ENCODE measurements around the gene PSEN2. TPM values are rescaled to one million over a fixed set of nuclear protein-coding genes. Genes with fewer than 3 reads are reported as not detected.

Gene PSEN2
- total RNA-seq, 1 experiment from 2014 or later: 37.5 TPM

DNA sequence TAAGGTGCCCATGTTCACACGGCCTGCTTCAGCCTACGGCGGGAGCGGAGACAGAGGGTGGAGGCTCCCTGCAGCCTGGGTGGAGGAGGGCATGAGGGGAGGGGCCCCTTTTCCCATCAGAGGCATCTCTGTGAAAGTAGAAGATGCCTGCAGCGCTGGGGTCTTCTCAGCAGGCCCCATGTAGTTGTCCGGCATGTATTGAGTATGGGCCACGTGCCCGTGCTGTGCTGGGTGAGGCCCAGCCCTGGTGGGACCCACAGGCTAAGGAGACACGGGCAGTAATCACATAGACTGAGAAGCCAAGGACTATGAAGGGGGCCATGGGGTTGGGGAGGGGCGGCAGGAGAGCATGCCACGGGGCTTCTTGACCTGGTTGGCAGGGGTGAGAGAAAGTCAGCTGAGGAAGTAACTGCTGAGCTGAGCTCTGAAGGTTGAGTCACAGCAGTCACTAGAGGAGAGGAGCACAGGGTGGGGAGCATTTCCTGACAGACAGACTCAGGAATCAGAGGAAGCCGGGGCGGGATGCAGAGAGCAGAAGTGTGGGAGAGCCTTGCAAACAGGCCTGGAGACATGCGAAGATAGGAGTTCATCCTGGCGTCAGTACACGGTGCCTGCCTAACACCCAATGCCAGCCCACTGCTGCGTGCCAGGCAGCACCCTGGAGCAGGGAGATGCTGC, 21.6 kb downstream of the PSEN2 start:
- no peak for DNase-seq
- no TSS peak for BruUV-seq (replicated peaks)
- Mint-ChIP-seq H3K27me3 (ENCODE audit: insufficient read depth, unreplicated experiment) (no peaks in the 10 kb centered on the region), H3K9me3 (ENCODE audit: unreplicated experiment) (no peaks in the 10 kb centered on the region), H3K36me3 (ENCODE audit: insufficient read depth, unreplicated experiment) (no peaks in the 10 kb centered on the region), H3K27ac (ENCODE audit: unreplicated experiment) (no peak overlapping the region), H3K4me1 (ENCODE audit: low read depth, unreplicated experiment) (no peaks in the 10 kb centered on the region), H3K4me3 (ENCODE audit: unreplicated experiment) (no peak overlapping the region)
- no peaks in the 10 kb centered on the region; the same call in 1 of the 2 replicates for H3K36me3 ChIP-seq (ENCODE audit: control insufficient read depth, insufficient read depth, low read length)
- no peaks in the 10 kb centered on the region for H3K27me3 ChIP-seq (replicated peaks; ENCODE audit: control insufficient read depth, insufficient read depth, low read length)
- ChIA-PET CTCF (no interaction called here), POLR2A (no interaction called here)
- H3K4me1 ChIP-seq: no peaks in the 10 kb centered on the region
- H3K4me3 ChIP-seq (ENCODE audit: low read depth, low read length): no peak overlapping the region
- TF ChIP-seq, protein P1, sequence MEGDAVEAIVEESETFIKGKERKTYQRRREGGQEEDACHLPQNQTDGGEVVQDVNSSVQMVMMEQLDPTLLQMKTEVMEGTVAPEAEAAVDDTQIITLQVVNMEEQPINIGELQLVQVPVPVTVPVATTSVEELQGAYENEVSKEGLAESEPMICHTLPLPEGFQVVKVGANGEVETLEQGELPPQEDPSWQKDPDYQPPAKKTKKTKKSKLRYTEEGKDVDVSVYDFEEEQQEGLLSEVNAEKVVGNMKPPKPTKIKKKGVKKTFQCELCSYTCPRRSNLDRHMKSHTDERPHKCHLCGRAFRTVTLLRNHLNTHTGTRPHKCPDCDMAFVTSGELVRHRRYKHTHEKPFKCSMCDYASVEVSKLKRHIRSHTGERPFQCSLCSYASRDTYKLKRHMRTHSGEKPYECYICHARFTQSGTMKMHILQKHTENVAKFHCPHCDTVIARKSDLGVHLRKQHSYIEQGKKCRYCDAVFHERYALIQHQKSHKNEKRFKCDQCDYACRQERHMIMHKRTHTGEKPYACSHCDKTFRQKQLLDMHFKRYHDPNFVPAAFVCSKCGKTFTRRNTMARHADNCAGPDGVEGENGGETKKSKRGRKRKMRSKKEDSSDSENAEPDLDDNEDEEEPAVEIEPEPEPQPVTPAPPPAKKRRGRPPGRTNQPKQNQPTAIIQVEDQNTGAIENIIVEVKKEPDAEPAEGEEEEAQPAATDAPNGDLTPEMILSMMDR (IDR thresholded peaks at IDR 0.05; ENCODE audit: insufficient read depth in 1 of 2, low read depth in 1 of 2, low read length in 1 of 2, severe bottlenecking in 1 of 2, unreplicated experiment in 1 of 2): no peak
- H3K9me3 ChIP-seq: no peaks in the 10 kb centered on the region
- intact Hi-C loops (cut with micrococcal nuclease; ENCODE audit: unreplicated experiment): no loop called here

DNA sequence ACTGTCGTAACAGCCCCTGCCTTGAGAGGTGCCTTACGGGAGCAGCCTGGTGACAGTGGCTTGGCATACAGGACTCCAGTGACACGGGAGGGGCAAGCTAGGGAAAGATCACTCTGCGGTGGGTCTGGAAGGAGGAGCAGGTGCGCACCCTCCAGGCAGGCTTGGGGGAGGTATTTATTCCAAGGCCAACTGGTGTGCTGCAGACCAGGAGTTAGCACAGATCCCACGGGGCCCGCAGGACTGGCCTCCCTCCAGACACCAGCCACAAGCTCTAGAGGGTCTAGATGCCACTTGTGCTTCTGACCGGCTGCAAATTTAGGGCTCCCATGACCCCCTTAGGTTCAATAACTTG, 22.1 kb downstream of the PSEN2 start:
- Mint-ChIP-seq H3K4me1 (ENCODE audit: low read depth, unreplicated experiment) (no peaks in the 10 kb centered on the region), H3K27ac (ENCODE audit: unreplicated experiment) (no peak overlapping the region), H3K36me3 (ENCODE audit: insufficient read depth, unreplicated experiment) (no peaks in the 10 kb centered on the region), H3K9me3 (ENCODE audit: unreplicated experiment) (no peaks in the 10 kb centered on the region), H3K4me3 (ENCODE audit: unreplicated experiment) (no peak overlapping the region), H3K27me3 (ENCODE audit: insufficient read depth, unreplicated experiment) (no peaks in the 10 kb centered on the region)
- Histone ChIP-seq H3K4me1 (no peaks in the 10 kb centered on the region), H3K9me3 (no peaks in the 10 kb centered on the region), H3K36me3 (ENCODE audit: control insufficient read depth, insufficient read depth, low read length) (no peaks in the 10 kb centered on the region; the same call in 1 of the 2 replicates), H3K27me3 (replicated peaks; ENCODE audit: control insufficient read depth, insufficient read depth, low read length) (no peaks in the 10 kb centered on the region), H3K4me3 (ENCODE audit: low read depth, low read length) (no peak overlapping the region)
- TF ChIP-seq, protein P1 (IDR thresholded peaks at IDR 0.05; ENCODE audit: insufficient read depth in 1 of 2, low read depth in 1 of 2, low read length in 1 of 2, severe bottlenecking in 1 of 2, unreplicated experiment in 1 of 2): no peak
- no peak for DNase-seq
- CTCF ChIA-PET: interaction anchor here (0.5 kb wide), 1 partner anchor 344 kb away, joined by 3 read pairs; no protein-coding TSS in a partner anchor
- no TSS peak for BruUV-seq (replicated peaks)
- intact Hi-C loops (cut with micrococcal nuclease; ENCODE audit: unreplicated experiment): no loop called here
- POLR2A ChIA-PET: no interaction called here

DNA sequence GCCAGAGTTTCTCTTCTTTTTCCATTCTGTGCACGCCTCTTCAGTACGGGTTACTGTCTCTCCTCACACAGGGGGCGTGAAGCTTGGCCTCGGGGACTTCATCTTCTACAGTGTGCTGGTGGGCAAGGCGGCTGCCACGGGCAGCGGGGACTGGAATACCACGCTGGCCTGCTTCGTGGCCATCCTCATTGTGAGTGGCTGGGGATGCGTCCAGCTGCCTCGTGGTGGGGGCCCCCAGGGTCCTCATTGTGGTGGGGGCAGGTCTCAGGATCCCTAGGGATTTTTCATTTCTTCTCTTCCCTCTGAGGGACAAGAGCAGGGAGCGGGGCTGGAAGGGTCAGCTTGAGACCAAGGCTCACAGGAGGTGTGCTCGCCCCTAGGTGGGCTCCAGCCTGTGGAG, 23.5 kb downstream of the PSEN2 start:
- H3K27me3 ChIP-seq (replicated peaks; ENCODE audit: control insufficient read depth, insufficient read depth, low read length): no peaks in the 10 kb centered on the region
- H3K36me3 Mint-ChIP-seq (ENCODE audit: insufficient read depth, unreplicated experiment): no peaks in the 10 kb centered on the region
- intact Hi-C loops (cut with micrococcal nuclease; ENCODE audit: unreplicated experiment): no loop called here
- H3K27ac Mint-ChIP-seq (ENCODE audit: unreplicated experiment): no peak overlapping the region
- ChIA-PET POLR2A (interaction anchor here (0.5 kb wide), 1 partner anchor 1272 kb away, joined by 6 read pairs; the partner anchor contains the start of gene IBA57), CTCF (no interaction called here)
- H3K4me1 Mint-ChIP-seq (ENCODE audit: low read depth, unreplicated experiment): no peaks in the 10 kb centered on the region
- H3K4me1 ChIP-seq: no peaks in the 10 kb centered on the region
- no peaks in the 10 kb centered on the region for H3K27me3 Mint-ChIP-seq (ENCODE audit: insufficient read depth, unreplicated experiment)
- H3K4me3 Mint-ChIP-seq (ENCODE audit: unreplicated experiment): no peak overlapping the region
- TF ChIP-seq, protein P1 (IDR thresholded peaks at IDR 0.05; ENCODE audit: insufficient read depth in 1 of 2, low read depth in 1 of 2, low read length in 1 of 2, severe bottlenecking in 1 of 2, unreplicated experiment in 1 of 2): no peak
- no TSS peak for BruUV-seq (replicated peaks)
- H3K9me3 ChIP-seq: no peaks in the 10 kb centered on the region
- H3K36me3 ChIP-seq (ENCODE audit: control insufficient read depth, insufficient read depth, low read length): no peaks in the 10 kb centered on the region; the same call in 1 of the 2 replicates
- H3K9me3 Mint-ChIP-seq (ENCODE audit: unreplicated experiment): no peaks in the 10 kb centered on the region
- no peak overlapping the region for H3K4me3 ChIP-seq (ENCODE audit: low read depth, low read length)
- DNase-seq: no peak

Measured in Caco-2 (cell line).